ENCODE data around the gene TPT1. TPM values are rescaled to one million over a fixed set of nuclear protein-coding genes. Genes with fewer than 3 reads are reported as not detected.

Gene TPT1
- total and polyA plus RNA-seq, 2 of the 13 experiments (the other 11 are each of a cell fraction or from before 2014, with no cell fraction given), result 2,953 to 3,594 TPM

GRCh38 chr13:45333977-45334922 lies 6.7 kb downstream of the TPT1 start:
- no peak for ATAC-seq
- TF ChIP-seq TAF15 (IDR thresholded peaks at IDR 0.05; ENCODE audit: low read depth, low read length, poor library complexity, severe bottlenecking), result no peak
- TF ChIP-seq HOXA3 (CRISPR knock-in tag; IDR thresholded peaks at IDR 0.05), result no peak
- 0 out of 4 replicates have a peak, but pooled peaks of 1 of the 2 experiments have one; percentile 9 for TF ChIP-seq KLF16 (CRISPR knock-in tag; IDR thresholded peaks at IDR 0.05)
- 0 out of 2 replicates have a peak, but pooled peaks have one; percentile 18 for TF ChIP-seq PHF21A (CRISPR knock-in tag; IDR thresholded peaks at IDR 0.05)
- TF ChIP-seq ZNF281 (CRISPR knock-in tag; IDR thresholded peaks at IDR 0.05; ENCODE audit: borderline replicate concordance), result no peak
- no peak for TF ChIP-seq ZBTB7A (CRISPR knock-in tag; IDR thresholded peaks at IDR 0.05)
- TF ChIP-seq ZNF792 (CRISPR knock-in tag; IDR thresholded peaks at IDR 0.05), result no peak
- TF ChIP-seq ZNF879 (CRISPR knock-in tag; IDR thresholded peaks at IDR 0.05), result no peak
- no peak for TF ChIP-seq MATR3 (CRISPR knock-in tag; IDR thresholded peaks at IDR 0.05)
- peak in 1 of 2 experiments; percentile 11; a peak in 3 of 4 replicates for TF ChIP-seq POLR2A (IDR thresholded peaks at IDR 0.05; ENCODE audit: insufficient read depth in 1 of 2, low read depth in 2 of 2, low read length in 2 of 2)
- TF ChIP-seq POLR2AphosphoS2 (IDR thresholded peaks at IDR 0.05; ENCODE audit: low read depth, low read length), result peak; percentile 36; the same call in 1 of the 2 replicates
- no peak for TF ChIP-seq DMAP1 (CRISPR knock-in tag; IDR thresholded peaks at IDR 0.05)
- TF ChIP-seq MXD3 (CRISPR knock-in tag; IDR thresholded peaks at IDR 0.05), result no peak
- no peak for TF ChIP-seq PCBP1 (IDR thresholded peaks at IDR 0.05; ENCODE audit: borderline replicate concordance, low read depth, low read length)
- TF ChIP-seq ZFP91 (CRISPR knock-in tag; IDR thresholded peaks at IDR 0.05; ENCODE audit: borderline replicate concordance), result no peak
- TF ChIP-seq JUNB (CRISPR knock-in tag; IDR thresholded peaks at IDR 0.05; ENCODE audit: borderline replicate concordance), result peak; percentile 60; the same call in 1 of the 2 replicates
- no peak for TF ChIP-seq ZNF616 (CRISPR knock-in tag; IDR thresholded peaks at IDR 0.05; ENCODE audit: low read depth)
- TF ChIP-seq SATB2 (CRISPR knock-in tag; IDR thresholded peaks at IDR 0.05), result no peak
- TF ChIP-seq HMG20B (CRISPR knock-in tag; conservative IDR thresholded peaks at IDR 0.05), result no peak
- 0 out of 2 replicates have a peak, but pooled peaks have one; percentile 32 for TF ChIP-seq ZNF670 (CRISPR knock-in tag; IDR thresholded peaks at IDR 0.05; ENCODE audit: borderline replicate concordance)

More at GRCh38 chr13:45333977-45334922, 6.7 kb downstream of the TPT1 start:
- in situ Hi-C loops (cut with HindIII; ENCODE audit: extremely low pct_ligation_motif_present, low pct_unique_long_range_greater_than_20kb), result no loop called here
- peaks cover 50% of the 10 kb centered on the region for H4K20me1 ChIP-seq (ENCODE audit: insufficient read depth, low read length)
- peaks cover 18% of the 10 kb centered on the region for H3K79me2 ChIP-seq (ENCODE audit: insufficient read depth, low read length)
- no peak overlapping the region for H3K4me3 ChIP-seq (replicated peaks in 1 of 3; ENCODE audit: insufficient read depth in 1 of 3, low read depth in 2 of 3, low read length in 3 of 3)
- 80% methylated on average over 7 of the region's 7 CpGs for WGBS (ENCODE audit: low lambda C conversion rate)
- peaks cover 13 to 36% of the 10 kb centered on the region in 2 experiments for H3K36me3 ChIP-seq (replicated peaks in 1 of 2; ENCODE audit: control insufficient read depth in 1 of 2, insufficient read depth in 2 of 2, low read length in 2 of 2)
- no peak overlapping the region for H3K4me2 ChIP-seq (ENCODE audit: low read depth, low read length)
- intact Hi-C loops (cut with micrococcal nuclease; ENCODE audit: unreplicated experiment), result no loop called here
- no peaks in the 10 kb centered on the region for H3K27me3 ChIP-seq (ENCODE audit: control insufficient read depth in 1 of 2, insufficient read depth in 2 of 2, low read length in 2 of 2)
- H2AFZ ChIP-seq (ENCODE audit: low read length), result no peak overlapping the region
- no TSS peak for BruUV-seq (replicated peaks)
- H3K9ac ChIP-seq (ENCODE audit: insufficient read depth, low read depth, low read length), result no peak overlapping the region
- H3K27ac ChIP-seq (ENCODE audit: extremely low read length, insufficient read depth, low read length), result peak overlapping the region; percentile 52
- POLR2A ChIA-PET, result interaction anchor here (1.1 kb wide), 1 partner anchor 9 kb away, joined by 4 read pairs; no protein-coding TSS in a partner anchor
- DNase-seq (ENCODE audit: low spot score) (no peak), FAIRE-seq (no peak)
- no peaks in the 10 kb centered on the region for H3K9me3 ChIP-seq (ENCODE audit: low read length)
- CTCF ChIA-PET (ENCODE audit: low intra/inter-chr PET ratio, low total read pairs), result no interaction called here
- peaks cover 93% of the 10 kb centered on the region for H3K4me1 ChIP-seq (ENCODE audit: insufficient read depth, low read length)

Measured in HepG2 (cell line).